DLD1 (cell line): ENCODE measurements around the gene ZNF362.
"Not testable (repeated sequence)": the region's sequence is repeated elsewhere in the genome, so short reads cannot be mapped to it uniquely, and the experiment has no call there.

Source experiments
- in situ Hi-C: cut with HindIII; loops from 2 replicates; pipeline ENCODE4 v1.10.0; 2017; ENCODE audit warnings: low sequenced_read_pairs

Gene ZNF362, protein sequence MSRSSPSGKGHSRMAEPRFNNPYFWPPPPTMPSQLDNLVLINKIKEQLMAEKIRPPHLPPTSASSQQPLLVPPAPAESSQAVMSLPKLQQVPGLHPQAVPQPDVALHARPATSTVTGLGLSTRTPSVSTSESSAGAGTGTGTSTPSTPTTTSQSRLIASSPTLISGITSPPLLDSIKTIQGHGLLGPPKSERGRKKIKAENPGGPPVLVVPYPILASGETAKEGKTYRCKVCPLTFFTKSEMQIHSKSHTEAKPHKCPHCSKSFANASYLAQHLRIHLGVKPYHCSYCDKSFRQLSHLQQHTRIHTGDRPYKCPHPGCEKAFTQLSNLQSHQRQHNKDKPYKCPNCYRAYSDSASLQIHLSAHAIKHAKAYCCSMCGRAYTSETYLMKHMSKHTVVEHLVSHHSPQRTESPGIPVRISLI

DNA sequence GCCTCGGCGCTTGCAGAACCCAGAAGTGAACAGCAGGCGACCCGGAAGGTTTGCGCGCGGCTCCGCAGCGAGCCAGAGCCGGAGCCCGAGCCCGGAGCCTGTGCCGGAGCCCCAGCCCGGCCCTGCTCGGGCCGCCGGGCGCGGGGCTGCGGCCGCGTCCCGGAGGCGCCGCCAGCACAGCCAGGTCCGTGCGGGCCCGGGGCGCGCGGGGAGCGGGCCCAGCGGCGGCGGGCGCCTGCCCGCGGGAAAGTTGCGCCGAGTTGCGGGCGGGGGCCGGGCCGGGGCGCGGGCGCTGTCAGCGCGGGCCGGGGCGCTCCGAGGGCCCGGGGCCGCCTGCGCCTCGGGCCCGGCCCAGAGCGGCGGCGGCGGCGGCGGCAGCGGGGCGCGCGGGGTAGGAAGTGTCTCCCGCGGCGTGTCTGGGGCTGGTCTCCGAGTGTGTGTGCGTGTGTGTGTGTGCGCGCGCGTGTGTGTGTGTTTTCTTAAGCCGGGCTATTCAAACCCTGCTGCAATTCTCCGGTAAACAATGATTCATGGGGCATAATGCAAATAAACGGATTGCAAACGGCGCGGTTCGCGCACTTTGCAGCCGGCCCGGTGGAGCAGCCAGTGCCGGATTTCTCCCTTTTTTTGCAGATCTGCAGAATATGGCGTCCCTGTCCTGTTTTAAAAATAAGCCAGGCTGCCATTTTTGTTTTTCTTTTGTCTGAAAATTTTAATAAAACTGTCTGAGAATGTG is at the start of gene ZNF362:
TSS of gene ZNF362 (plus strand) at position 22 of the 736 bp plus-strand sequence. CDS start 14,083 bp downstream, outside the sequence.
- in situ Hi-C loops: loop anchor here (25.0 kb wide), 1 partner anchor 356 kb away; no protein-coding TSS in a partner anchor

DNA sequence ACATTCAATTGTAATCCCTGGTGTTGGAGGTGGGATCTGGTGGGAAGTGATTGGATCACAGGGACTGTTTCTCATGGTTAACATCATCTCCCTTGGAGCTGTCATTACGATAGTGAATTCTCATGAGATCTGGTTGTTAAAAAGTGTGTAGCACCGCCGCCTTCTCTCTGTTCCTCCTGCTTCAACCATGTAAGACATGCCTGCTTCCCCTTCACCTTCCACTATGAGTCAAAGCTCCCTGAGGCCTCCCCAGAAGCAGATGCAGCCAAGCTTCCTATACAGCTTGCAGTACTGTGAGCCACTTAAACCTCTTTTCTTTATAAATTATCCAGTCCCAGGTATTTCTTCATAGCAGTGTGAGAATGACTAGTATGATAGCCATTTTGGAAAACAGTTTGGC is 44.3 kb upstream of the ZNF362 start:
- in situ Hi-C loops: no loop called here

DNA sequence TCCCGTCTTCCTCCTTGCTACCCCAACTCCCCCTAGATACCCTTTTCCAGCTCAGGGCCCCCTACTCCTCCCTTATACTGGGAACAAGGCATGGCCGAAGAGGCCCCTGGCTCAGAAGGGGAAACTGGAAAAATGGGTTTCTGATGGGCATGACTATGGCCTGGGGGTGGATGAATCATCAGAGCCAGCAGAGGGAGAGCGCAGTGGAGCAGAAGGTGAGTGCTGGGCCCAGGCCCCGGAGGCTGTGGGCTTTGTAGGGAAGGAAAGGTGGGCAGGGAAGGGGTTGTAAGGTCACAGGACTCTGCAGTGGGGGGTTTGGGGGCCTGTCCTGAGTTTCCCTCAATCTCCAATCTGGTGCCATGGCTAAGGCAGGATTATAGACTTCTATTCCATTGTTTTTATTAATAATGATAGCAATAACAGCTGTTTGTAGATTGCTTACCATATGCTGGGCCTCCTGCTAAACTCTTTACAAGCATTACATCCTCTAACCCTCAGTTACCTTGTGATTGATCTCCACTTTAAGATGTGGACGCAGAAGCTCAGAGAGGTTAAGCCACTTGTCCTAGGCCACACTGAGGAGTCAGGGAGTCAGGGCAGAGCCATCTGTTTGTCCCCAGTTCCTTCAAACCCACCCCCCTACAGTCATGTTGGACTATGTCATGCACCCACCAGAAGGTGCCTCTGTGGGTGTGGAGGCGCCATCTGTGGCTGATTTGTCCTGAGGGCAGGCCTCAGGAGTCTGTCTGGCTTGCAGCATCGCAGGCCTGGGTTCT is 36.2 kb upstream of the ZNF362 start:
- in situ Hi-C loops: no loop called here

DNA sequence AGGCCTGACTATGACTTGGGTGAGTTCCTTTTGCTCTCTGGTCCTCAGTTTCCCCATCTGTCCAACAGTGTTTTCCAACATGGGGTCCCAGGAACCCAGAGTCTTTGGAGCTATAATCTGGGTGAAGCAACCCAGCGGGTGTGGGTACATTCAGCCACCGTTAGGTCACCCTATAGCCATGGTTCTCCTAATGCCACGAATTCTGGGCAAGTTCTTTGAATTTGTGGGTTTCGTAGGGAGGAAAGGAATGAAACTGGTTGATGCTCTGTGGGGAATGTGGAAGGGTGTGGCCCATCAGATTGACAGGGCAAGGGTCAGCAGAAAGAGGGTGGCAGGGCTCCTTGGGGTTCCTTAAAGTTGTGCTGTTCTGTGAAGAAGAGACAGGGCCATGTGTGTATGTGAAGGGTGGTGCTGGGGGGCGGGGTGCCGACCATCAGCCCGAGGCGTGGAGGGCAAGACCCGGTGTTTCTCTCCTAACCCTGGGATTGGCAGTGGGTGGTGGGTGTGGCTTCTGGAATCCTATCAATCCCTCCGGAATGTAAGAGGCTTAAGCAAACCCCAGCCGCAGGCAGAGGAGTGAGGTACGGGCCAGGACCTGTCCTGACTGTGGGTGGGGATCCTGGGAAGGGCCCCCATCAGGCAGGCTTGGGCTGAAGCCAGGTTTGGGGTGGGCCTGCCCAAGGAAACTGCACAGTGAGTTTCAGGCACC is 35.5 kb upstream of the ZNF362 start:
- in situ Hi-C loops: no loop called here

DNA sequence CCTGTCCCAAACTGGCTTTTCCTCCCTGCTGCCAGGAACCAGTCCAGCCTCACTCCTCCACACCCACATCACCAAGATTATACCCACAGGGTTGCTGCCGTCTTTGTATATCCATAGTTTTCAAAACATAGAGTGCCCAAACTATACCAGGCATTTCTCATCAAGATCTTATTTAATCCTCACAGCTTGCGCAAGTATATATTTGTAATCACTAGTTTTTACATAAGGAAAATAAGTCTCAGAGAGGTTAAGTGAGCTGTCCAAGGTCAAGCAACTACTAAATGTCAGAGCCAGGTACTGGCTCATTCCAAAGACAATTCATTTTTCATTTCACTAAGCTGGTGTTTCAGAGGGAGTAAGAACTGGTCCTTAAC is 34.9 kb upstream of the ZNF362 start:
- in situ Hi-C loops: no loop called here

DNA sequence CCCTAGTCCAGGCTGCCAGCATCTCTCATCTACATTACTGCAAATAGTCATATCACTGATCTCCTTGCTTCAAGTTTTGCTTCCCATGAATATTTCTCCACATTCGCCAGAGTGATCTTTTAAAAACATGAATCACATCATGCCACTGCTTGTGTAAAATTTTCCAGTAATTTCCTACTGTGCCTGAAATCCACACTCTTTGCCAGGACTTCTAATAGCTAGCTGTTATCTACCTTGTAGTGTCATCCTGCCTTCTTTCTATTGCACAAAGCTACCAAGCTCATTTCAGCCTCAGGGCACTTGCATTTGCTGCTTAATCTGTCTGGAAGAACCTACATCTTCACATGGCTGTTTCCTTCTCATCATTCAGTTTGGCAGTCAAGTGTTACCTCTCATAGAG is 33.9 kb upstream of the ZNF362 start:
- in situ Hi-C loops: no loop called here

DNA sequence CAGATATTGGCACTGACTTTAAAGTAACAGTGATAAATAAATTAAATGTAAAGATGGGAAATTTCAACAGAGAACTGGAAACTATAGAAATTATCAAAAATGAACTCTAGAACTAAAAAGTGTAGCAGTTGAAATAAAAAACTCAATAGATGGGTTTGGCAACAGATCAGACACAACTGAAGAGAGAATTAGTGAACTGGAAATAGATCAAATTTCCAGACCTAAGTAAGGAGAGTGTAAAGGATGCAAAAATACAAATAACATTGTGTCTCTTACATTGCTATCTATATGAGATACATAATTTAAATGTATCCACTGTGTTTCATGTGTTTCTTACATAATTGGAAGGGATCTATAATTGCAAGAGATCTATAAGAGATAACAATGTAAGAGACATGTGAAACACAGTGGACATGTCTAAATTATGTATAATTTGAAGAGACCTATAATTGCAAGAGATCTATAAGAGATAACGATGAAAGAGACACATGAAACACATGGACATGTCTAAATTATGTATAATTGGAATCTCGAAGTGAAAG is 32.1 kb upstream of the ZNF362 start:
- in situ Hi-C loops: no loop called here

DNA sequence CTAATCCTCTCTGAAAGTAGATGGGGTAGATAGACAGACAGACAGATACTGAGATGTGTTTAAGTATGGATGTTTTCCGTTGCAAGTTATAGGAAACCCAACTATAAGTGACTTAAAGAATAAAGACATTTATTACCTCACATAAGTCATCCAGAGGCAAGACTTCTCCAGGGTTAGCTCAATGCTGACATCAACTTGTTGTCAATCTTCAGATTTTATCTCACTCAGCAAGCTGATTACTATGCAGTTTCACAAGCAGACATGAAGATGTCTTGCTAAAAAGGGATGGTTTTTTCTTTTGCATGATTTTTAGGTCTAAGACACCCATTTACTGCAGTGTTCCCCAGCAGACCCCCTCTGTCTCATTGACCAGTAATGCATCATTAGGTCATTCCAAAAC is 30.7 kb upstream of the ZNF362 start:
- in situ Hi-C loops: no loop called here

DNA sequence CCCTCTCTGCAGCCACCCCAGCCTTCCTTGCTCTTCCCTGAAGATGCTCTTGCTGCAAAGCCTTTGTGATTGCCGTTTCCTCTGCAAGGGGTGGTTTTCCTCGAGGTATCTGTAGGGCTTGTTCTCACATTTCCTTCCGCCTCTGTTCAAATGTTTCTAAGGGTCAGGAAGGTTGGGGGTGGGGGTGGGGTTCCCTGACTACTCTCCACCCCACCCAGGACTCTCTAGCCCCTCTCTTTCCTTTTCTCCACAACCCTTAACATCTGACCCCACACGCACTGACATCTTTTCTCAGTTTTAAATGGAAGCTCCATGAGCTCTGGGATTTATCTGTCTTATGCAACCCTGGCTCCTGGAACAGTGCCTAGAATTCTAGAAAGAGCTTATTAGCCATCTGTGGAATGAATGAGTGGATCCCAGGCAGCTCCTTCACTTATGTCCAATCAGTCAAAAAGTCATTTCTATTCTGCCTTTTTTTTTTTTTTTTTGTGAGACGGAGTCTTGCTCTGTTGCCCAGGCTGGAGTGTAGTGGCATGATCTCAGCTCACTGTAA is 27.3 kb upstream of the ZNF362 start:
- in situ Hi-C loops: no loop called here

DNA sequence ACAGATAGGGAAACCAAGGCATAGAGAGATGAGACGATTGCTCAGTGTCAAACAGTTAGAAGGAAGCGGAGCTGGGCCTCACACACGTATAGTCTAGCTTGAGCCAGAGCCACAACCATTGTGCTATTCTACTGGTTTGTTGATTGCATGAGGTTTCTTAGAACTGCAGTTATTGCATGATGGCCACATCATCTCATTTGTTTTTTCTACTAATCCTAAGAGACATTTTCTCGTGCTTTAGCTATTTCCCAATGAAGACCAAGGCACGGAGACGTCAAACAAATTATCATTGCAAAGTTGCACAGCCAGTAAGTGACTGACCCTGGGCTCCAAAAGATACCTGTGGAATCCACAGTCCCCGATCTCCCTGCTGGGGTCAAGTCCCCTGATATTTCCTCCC is 25.1 kb upstream of the ZNF362 start:
- in situ Hi-C loops: no loop called here

DNA sequence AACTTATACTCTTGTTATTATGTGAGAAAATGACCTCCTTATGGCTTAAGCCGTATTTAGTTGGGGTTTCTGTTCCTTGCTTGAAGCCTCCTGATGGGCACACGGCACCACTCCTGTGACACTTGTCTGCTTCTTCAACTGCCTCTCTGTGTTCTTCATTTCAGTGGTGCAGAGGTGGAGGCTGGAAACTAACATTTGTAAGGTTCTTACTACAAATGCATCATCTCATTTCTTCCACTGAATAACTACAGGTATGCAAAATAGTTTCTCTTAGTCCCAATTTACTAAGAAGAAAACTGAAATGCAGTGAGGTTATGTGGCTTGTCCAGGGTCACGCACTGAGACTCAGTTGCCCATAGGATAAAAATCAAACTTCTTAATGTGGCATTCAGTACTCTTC is 23.6 kb upstream of the ZNF362 start:
- in situ Hi-C loops: no loop called here

DNA sequence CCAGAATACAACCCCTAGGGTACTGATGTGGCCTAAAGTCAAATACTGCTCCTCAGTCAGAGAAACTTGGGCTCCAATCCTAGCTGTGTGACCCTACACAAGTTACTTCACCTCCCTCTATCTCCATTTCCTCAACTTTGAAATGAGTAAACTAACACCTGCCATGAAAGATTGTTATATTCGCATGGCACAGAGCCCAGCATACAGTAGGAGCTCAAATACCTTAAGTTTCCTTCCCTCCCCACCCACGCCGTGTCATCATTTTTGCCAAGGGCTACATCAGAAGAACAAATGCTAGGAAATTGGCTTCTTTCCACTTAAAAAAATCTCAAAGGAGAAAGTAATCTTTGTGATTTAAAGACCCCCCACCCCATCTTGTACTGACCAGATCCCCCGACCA is 22.2 kb upstream of the ZNF362 start:
- in situ Hi-C loops: no loop called here

DNA sequence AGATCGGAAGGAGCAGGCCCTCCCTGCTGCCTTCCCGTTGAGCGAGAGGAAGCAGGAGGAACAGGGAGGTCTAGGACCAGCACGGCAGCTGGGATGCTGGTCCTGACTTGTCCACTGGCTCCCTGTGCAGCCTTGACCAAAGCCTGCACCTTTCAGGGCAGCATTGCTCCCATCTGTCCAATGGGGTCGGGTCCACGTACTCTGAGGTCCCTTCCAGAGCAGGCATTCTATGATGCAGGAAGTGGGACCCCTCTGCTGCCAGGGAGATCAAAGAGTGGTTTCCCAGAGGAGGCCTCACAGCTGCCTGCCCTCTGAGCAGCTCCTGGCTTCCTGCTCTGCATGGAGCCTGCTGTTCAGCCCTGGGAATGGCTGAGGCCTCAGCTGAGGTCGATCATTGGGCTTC is 21.7 kb upstream of the ZNF362 start:
- in situ Hi-C loops: no loop called here

DNA sequence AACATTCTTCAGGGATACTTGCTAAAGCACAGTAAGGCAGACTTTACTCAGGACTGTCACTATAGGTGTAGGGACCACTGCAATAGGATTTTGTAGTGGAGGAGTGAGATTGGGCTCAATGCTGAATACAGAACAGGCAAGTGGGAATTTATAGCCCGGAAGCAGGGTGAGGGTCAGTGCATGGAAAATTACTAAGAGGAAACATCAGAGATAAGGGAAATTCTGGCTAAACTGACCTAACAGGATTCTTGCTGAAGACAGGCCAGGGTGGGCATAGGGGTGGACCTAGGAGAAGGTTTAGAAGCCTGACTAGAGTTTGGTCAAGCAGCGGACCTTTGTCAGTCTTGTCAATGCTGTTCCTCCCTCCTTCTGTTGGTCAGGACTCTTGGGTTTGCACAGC is 20.8 kb upstream of the ZNF362 start:
- in situ Hi-C loops: no loop called here

DNA sequence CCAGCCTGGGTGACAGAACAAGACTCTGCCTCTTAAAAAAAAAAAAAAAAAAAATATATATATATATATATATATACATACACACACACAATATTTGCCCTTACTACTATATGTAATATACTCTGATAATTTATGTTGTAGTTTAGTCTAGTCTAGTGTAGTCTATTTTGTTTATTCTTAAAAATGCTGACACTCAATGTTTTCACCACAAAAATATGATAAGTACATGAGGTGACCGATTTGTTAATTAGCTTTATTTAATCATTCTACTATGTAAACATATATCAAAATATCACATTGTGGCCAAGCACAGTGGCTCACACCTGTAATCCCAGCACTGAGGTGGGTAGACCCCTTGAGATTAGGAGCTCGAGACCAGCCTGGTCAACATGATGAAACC is 19.8 kb upstream of the ZNF362 start:
- in situ Hi-C loops: no loop called here

DNA sequence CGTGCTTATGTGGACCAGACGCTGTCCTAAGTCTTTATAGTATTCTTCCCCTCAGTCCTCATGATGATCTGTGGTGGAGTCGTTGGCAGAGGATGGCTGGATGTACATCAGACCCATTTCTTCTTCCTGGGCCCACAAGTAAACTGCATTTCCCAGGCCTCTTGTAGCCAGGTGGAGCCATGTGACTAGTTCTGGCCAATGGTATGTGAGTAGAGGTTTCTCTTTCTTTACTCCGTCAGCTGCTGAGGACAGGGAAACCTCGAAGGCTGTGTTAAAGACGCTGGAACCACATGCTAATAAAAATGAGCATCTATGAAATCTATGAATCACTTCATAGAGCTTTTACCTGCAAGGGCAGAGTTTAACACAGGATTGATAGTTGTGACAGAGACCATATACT is 18.7 kb upstream of the ZNF362 start:
- in situ Hi-C loops: no loop called here

DNA sequence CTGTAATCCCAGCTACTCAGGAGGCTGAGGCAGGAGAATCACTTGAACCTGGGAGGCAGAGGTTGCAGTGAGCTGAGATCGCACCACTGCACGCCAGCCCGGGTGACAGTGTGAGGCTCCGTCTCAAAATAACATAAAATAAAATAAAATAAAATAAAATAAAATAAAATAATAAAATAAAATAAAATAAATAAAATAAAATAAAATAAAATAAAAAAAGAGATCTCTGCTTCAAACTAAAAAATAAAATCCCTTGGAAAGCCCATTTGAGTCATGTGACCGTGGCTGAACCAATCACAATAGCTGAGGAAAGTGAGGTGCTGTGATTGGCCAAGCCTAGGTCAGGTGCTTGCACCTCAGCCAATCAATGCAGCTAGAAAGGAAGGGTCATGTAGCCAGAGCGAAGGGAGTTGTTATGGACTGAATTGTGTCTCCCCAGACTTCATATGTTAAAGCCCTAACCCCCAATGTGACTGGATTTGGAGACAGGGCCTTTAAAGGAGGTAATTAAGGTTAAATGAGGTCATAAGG is 18.0 kb upstream of the ZNF362 start:
- in situ Hi-C loops: not testable (repeated sequence)

DNA sequence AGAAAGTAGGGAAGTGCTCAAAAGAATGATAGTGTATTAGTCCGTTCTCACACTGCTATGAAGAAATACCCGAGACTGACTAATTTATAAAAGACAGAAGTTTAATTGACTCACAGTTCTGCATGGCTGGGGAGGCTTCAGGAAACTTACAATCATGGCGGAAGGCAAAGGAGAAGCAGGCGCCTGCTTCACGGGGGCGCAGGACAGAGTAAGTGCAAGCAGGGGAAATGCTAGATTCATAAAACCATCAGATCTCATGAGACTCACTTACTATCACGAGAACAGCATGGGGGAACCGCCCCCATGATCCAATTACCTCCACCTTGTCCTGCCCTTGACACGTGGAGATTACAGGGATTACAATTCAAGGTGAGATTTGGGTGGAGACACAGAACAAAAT is 16.9 kb upstream of the ZNF362 start:
- in situ Hi-C loops: not testable (repeated sequence)

DNA sequence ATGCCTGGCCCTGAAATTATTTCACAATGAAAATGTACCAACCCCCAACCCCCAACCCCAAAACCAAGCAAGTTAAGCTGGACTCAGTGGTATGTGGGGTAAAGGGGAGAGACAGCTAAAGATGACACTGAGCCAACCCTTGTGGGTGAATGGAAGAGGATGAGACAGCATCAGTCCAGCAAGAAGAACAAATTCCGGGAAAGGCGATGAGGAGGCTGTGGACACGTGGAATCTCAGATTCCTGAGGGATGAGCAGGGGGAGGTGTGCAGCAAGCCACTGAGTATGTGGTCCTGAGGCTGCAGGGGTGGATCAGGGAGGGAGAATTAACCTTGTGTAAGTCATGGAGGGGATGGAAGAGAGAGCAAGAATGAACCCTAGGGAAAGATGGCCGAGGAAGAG is 14.4 kb upstream of the ZNF362 start:
- in situ Hi-C loops: no loop called here

DNA sequence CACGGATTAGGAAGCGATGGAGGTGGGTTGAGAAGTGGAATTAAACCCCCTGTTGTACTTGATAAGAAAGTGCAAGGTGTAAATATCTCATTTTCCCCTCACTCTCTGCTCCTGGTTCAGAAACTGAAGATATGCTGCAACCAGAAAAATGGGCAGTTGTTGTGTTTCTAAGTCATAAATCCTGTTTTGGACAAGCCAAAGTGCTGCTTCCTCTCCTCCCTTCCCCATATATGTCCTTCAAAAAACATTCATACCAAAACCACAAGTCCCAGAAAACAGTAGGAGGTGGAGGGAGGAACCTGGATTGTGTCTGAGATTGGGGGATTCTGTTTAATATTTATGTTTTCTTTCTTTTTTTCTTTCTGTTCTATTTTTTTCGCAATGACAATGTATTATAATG is 13.6 kb upstream of the ZNF362 start:
- in situ Hi-C loops: no loop called here
